ENCODE measurements around the gene UBE2E3. TPM values are rescaled to one million over a fixed set of nuclear protein-coding genes. Genes with fewer than 3 reads are reported as not detected.
A peak's percentile ranks its signal among the peaks of the same experiment; 100 is the strongest.

Gene UBE2E3
- total and polyA plus RNA-seq, 8 donors = 53.7 to 171 (median 144) TPM

- DNase-seq (peak in 2 of 4 donors; percentile 42 to 64), ATAC-seq (peak; percentile 62)
- Histone ChIP-seq H3K9me3 (no peaks in the 10 kb centered on the region), H3K27ac (no peak overlapping the region), H3K4me3 (no peak overlapping the region), H3K36me3 (no peaks in the 10 kb centered on the region), H3K27me3 (no peaks in the 10 kb centered on the region), H3K4me1 (peaks cover 17 to 40% of the 10 kb centered on the region in 2 donors)
- TF ChIP-seq CTCF (IDR thresholded peaks at IDR 0.05) = no peak
- intact Hi-C loops (cut with DNase I) = no loop called here
These were observed 3.2 kb downstream of the UBE2E3 start for GRCh38 chr2:180983468-180984242.

GRCh38 chr2:180985771-180986395 is 5.5 kb downstream of the UBE2E3 start:
- DNase-seq = no peak
- no peak for ATAC-seq
- Histone ChIP-seq H3K27ac (no peak overlapping the region), H3K4me1 (peaks cover 17 to 34% of the 10 kb centered on the region in 2 donors), H3K4me3 (no peak overlapping the region), H3K9me3 (no peaks in the 10 kb centered on the region), H3K27me3 (no peaks in the 10 kb centered on the region), H3K36me3 (no peaks in the 10 kb centered on the region)
- intact Hi-C loops (cut with DNase I) = no loop called here
- no peak for TF ChIP-seq CTCF (IDR thresholded peaks at IDR 0.05)

- Histone ChIP-seq H3K27me3 (no peaks in the 10 kb centered on the region), H3K9me3 (no peaks in the 10 kb centered on the region), H3K4me3 (no peak overlapping the region), H3K4me1 (peaks cover 17 to 27% of the 10 kb centered on the region in 2 donors), H3K36me3 (no peaks in the 10 kb centered on the region), H3K27ac (no peak overlapping the region)
- DNase-seq (no peak), ATAC-seq (no peak)
- no peak for TF ChIP-seq CTCF (IDR thresholded peaks at IDR 0.05)
- intact Hi-C loops (cut with DNase I) = no loop called here
These were observed 6.7 kb downstream of the UBE2E3 start for GRCh38 chr2:180987146-180987545.

- DNase-seq (no peak), ATAC-seq (no peak)
- Histone ChIP-seq H3K4me3 (no peak overlapping the region), H3K27ac (no peak overlapping the region), H3K9me3 (no peaks in the 10 kb centered on the region), H3K4me1 (no peaks in the 10 kb centered on the region), H3K36me3 (no peaks in the 10 kb centered on the region), H3K27me3 (no peaks in the 10 kb centered on the region)
- intact Hi-C loops (cut with DNase I) = no loop called here
- TF ChIP-seq CTCF (IDR thresholded peaks at IDR 0.05) = no peak
These were observed 9.9 kb downstream of the UBE2E3 start for GRCh38 chr2:180990337-180990736.

GRCh38 chr2:180990794-180991193 is 10.4 kb downstream of the UBE2E3 start:
- intact Hi-C loops (cut with DNase I) = no loop called here
- no peaks in the 10 kb centered on the region for H3K9me3 ChIP-seq
- H3K27me3 ChIP-seq = no peaks in the 10 kb centered on the region
- H3K27ac ChIP-seq = no peak overlapping the region
- no peaks in the 10 kb centered on the region for H3K4me1 ChIP-seq
- DNase-seq = no peak
- no peak for ATAC-seq
- no peak overlapping the region for H3K4me3 ChIP-seq
- H3K36me3 ChIP-seq = no peaks in the 10 kb centered on the region
- no peak for TF ChIP-seq CTCF (IDR thresholded peaks at IDR 0.05)
